ENCODE measurements around the gene BPIFB3.
"Not testable (repeated sequence)": the region's sequence is repeated elsewhere in the genome, so short reads cannot be mapped to it uniquely, and the experiment has no call there.

The BPIFB3 gene

GRCh38 chr20:33091147-33091546 is 37.4 kb downstream of the BPIFB3 start:
- DNase-seq (ENCODE audit: low read depth) = no peak

- DNase-seq (ENCODE audit: low read depth) = no peak
Observed at GRCh38 chr20:33091693-33092092, 38.0 kb downstream of the BPIFB3 start.

DNA sequence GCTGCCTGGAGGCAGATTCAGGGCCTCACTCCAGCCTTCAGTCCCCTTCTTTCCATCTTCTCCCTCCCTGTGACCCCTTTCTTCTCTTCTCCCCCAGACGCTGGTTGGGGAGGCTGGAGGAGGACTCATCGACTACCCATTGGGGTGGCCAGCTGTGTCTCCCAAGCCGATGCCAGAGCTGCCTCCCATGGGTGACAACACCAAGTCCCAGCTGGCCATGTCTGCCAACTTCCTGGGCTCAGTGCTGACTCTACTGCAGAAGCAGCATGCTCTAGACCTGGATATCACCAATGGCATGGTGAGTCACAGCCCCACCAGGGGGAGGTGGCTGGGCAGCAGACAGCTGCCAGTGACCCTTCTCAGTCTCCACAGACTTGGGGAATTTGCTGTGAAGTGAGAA is 38.7 kb downstream of the BPIFB3 start:
- no peak for DNase-seq (ENCODE audit: low read depth)

GRCh38 chr20:33093074-33093473 is 39.4 kb downstream of the BPIFB3 start:
- DNase-seq (ENCODE audit: low read depth) = no peak

DNA sequence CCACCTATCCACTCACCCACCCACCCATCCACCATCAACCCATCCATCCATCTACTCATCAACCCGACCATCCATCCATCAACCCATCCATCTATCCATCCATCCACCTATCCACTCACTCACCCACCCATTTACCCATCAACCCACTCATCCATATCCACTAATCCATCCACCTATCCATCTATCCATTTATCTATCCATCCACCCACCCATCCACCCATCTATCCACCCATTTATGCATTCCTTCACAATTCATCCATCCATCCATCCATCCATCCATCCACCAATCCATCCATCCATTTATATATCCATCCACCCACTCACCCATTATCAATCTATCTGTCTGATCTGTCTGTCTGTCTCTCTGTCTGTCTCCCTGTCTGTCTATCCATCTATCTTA is 39.9 kb downstream of the BPIFB3 start:
- no peak for DNase-seq (ENCODE audit: low read depth)

GRCh38 chr20:33095249-33095648 is 41.5 kb downstream of the BPIFB3 start:
- no peak for DNase-seq (ENCODE audit: low read depth)

GRCh38 chr20:33095902-33096584 is 42.3 kb downstream of the BPIFB3 start:
- DNase-seq (ENCODE audit: low read depth) = not testable (repeated sequence)

- DNase-seq (ENCODE audit: low read depth) = no peak
Observed at GRCh38 chr20:33097001-33097400, 43.3 kb downstream of the BPIFB3 start.

DNA sequence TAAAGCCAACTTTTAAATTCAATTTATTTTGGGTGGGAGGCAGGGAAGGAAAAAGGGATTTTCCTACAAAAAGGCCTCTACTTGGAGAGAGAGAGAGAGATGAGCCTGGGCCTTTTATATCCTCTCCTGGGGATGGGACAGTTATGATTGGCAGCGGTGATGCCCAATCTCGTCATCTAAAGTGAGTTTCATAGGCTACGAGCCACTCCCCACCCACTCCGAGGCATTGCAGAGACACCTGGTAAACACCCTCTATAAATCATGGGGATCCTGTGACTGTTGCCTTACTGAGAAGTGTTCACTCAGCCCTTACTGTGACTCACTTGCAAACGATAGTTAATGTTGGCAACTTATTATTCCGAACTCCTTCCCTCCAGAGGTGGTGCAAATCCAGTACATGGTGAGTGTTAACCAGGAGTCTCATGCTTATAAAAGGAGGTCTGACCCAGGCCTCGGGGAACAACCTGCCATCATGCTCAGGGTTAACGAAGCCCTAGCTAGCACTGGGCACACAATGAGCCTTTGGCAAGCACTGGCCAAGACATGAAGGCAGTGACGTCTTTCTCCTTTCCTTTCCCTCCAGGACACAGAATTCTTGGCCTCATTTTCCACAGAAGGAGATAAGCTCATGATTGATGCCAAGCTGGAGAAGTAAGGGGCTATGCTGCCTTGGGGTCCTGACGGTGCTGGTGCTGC is 46.3 kb downstream of the BPIFB3 start:
- DNase-seq (ENCODE audit: low read depth) = no peak

GRCh38 chr20:33103556-33103955 is 49.9 kb downstream of the BPIFB3 start:
- DNase-seq (ENCODE audit: low read depth) = no peak

DNA sequence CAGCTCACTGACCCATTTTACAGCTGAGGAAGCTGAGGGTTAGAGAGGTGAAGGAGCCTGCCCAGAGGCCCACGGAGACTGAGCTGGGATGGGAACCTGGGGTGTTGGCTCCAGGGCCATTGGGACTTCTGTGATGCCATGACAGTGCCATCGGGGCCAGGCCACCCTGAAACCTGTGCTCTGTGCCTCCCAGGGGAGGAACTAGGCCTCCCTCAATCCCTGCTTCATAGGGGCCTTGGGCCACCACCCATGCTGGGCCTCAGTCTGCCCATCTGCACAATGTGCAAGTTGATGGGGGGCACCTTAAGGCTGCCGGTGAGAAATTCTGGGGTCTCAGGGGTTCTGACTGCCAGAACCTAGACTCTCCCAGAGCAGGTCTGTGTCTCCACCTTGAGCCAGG is 50.6 kb downstream of the BPIFB3 start:
- DNase-seq (ENCODE audit: low read depth) = no peak

DNA sequence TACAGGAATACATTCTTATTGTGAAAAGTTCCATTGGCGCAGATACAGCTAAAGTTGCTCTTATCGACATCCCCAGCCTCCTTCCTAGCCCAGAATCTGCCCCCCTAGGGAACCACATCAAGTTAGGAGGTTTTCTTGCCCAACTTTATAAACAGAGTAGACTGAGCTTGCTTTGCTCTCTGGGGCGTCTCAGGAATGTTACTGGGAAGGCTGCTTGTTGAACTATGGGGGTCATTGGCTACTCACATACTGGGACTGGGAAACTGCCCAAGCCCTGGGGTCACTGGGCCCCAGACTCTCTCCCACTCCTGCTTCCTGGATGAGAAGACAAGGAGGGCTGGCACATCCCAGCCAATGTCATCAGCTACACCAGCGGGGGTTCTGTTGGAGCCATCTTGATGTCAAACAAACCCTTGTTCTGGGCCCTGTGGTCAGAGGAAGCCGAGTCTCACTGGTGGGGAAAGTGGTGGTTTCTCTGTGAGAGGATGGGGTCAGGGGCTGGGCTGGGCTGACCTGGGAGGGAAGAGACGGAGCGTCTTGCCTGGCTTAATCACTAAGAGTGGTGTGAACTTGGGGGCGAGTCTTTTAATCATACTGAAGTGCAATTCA is 51.7 kb downstream of the BPIFB3 start:
- DNase-seq (ENCODE audit: low read depth) = no peak

DNA sequence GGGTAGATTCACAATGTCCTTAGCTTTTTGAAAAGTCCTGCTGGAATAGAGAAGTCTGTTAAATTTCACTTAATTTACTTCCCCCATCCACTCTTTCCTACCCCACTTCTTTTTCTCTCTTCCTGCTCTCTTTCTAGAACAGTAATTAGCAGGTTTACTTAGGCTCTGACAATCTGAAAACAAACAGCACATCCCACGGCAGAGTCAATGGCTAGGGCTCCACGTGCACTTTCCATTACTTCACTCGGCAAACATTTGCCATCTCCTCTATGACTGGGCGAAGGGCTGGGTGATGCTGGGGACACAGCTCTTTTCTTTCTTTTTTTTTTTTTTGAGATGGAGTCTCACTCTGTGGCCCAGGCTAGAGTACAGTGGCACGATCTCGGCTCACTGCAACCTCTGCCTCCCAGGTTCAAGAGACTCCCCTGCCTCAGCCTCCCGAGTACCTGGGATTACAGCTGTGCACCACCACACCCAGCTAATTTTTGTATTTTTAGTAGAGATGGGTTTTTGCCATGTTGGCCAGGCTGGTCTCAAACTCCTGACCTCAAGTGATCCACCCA is 52.4 kb downstream of the BPIFB3 start:
- not testable (repeated sequence) for DNase-seq (ENCODE audit: low read depth)

DNA sequence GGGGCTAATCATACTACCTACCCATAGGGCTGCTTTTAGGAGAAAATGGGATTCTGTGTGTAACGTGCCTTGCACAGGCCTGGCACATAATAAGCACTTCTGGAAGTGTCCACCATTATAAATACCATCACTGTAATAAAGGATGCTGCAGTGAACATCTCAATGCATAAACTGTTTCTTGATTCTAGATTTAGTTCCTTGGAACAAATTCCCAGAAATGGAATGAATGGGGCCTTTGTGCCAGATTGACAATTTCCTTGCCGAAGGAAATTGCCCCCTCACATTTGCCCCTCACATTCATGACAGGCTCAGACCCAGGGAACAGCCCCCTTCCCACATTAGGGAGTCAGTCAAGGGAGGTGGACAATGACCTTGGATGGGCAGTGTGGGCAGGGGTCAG is 55.0 kb downstream of the BPIFB3 start:
- no peak for DNase-seq (ENCODE audit: low read depth)

- no peak for DNase-seq (ENCODE audit: low read depth)
Observed at GRCh38 chr20:33110147-33110825, 56.6 kb downstream of the BPIFB3 start.

DNA sequence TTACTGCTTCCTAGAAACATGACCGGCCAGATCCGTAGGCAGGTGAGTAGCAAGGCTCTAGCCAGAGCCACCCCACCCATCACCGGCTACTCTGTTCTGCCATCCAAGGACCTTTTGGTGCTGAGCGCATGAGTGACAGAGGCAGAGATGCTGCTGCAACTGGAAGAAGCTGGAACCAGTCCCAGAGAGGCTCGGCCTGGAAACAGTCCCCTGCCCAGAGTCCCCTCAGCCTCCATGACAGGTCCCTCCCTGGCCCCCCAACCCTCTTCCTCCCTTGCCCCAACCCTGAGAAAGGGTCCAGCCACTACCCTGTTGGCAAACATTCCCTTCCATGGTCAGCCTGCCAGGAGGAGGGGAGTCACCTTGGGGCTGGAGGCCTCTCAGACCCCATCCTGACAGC is 57.6 kb downstream of the BPIFB3 start:
- DNase-seq (ENCODE audit: low read depth) = no peak

DNA sequence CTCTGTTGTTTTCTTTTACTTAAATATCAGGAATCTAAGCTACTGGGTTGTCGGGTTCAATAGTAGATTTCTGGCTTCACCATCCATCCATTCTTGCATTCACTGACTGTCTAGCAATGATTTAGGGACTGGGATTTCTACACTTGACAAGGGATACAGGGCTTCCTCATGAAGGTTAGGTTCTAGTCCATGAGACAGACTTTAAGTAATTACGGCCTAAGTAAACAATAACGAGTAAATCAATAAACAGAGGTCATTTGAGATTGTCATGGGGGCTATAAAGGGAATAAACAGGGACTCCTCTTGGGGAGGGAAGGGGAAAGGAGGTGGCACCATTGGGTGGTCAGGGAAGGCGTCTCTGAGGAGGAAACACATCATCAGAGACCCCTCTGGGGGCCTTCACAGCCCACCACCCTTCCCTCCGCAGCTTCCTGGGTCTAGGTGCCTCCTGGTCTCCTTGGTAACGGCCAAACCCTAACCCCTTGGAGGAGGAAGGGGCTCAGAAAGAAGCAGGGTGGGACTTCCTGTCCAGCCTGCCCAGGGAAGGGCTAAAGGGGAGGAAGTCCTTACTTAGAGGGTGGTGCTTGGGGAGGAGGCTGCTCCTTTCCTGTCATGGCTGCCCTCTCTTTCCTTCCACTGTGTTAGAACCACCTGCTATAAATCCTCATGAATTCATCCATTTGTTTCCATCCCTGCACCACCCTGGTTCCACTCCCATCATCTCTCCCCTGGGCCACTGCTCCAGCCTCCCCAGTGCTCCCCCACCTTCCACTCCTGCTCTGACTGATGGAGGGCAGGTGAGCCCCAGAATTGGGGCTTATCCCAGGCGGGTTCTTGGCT is 59.1 kb downstream of the BPIFB3 start:
- no peak for DNase-seq (ENCODE audit: low read depth)

DNA sequence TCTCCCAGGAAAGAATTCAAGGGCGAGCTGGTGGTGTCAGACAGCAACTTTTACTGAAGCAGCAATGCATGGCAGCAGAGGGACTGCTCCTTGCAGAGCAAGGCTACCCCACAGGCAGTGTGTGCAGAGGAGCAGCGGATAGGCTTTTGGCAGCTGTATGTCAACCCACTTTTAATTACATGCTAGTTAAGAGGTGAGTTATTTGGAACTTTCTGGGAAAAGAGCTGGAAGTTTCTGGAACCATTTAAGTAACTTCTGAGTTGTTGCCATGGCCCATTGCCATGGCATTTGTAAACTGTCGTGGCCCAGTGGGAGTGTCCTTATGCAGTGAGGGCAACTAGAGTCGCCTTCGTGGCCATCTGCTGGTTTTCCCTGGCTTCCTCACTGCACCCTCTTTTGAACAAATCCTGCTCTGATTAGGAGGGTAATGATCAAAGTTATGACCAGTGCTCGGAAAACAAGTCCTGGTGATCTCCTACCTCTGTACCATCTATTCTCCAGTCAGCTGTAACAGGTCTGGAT is 59.7 kb downstream of the BPIFB3 start:
- DNase-seq (ENCODE audit: low read depth) = no peak

DNA sequence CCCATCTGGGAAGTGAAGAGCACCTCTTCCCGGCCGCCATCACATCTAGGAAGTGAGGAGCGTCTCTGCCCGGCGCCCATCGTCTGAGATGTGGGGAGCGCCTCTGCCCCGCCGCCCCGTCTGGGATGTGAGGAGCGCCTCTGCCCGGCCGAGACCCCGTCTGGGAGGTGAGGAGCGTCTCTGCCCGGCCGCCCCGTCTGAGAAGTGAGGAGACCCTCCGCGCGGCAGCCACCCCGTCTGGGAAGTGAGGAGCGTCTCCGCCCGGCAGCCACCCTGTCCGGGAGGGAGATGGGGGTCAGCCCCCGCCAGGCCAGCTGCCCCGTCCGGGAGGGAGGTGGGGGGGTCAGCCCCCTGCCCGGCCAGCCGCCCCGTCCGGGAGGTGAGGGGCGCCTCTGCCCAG is 61.8 kb downstream of the BPIFB3 start:
- not testable (repeated sequence) for DNase-seq (ENCODE audit: low read depth)

DNA sequence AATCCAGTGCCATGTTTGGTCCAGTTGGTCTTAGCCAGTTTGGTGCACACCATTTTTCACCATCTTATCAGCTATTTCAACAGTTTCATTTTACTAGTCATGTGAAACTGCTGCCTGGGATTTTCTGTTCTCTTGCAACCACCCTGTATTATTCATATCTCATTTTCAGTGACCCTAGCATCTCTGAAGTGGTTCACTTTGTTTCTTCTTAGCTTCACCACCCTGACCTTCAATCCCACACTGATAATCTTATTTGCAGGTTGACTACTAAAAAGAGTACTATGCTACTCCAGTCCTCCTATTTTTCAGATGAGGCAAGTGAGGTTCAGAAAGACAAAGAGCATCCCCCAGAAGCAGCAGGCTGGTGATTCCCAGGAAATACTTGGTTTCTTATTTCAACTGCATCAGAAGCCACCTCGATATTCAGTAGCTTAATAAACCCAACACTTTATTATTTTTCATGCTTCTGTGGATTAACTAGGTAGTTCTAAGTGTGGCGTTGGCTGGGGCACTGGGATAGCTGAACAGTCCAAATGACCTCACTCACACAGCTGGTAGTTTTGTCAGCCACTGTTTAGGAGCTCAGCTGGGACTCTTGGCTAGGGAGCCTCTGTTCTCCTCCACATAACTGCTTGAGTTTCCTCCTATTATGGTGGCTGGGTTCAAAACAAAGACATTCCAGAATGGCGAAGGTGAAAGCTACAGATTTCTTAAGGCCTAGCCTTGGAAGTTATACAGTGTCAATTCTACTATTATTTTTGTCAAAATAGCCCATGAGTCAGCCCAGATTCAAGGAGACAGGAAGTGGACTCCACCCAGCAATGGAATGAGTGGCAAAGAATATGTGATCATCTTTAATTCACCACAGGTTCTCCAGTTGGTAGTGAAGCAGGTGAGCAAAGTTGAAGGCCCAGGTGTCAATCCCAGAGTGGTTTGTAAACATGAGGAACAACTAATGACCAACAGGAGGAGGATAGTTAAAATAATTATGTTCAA is 66.3 kb downstream of the BPIFB3 start:
- DNase-seq (ENCODE audit: low read depth) = no peak
